GM18520 (cell line): ENCODE measurements around the gene LAMP2.
"Not testable (repeated sequence)": the region's sequence is repeated elsewhere in the genome, so short reads cannot be mapped to it uniquely, and the experiment has no call there.

Source experiments
- ATAC-seq: cut with Tn5 transposase; IDR thresholded peaks from one replicate; pipeline ENCODE4 v1.9.1; 2021; ENCODE audit not compliant: unreplicated experiment

The LAMP2 gene

DNA sequence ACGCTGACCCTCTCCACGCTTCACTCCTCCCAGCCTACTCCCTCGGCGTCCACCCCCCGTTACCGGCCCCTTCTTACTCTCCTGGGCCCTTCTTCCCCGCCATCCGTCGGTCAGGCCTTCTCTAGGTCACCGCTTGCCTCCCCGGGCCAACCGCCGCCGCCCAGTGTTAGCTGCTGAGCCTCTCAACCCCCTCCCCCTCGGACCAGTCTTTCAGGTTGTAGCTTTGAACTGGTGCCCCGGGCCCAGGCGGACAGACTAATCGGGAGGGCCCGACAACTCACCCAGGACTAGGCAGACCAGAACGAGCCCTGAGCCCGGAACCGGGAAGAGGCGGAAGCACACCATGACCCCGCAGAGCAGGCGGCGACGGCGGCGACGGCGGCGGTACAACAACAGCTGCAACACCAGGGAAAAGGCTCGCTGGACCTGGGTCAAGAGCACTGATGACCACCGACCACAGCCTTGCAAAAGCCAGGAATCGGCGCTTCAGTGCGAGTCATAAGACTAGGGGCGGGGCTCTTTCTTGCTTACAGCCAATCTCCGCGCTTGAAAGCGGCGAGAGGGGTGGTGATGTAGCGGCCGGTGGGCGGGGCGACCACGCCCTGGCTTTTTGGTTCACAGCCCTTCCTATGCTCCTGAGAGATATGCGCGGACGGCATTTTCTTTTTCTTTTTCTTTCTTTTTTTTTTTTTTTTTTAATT is at the start of gene LAMP2:
TSS of gene LAMP2 (minus strand) at position 472 of the 701 bp plus-strand sequence. CDS start at position 345, 127 bp downstream.
- peak; percentile 96 for ATAC-seq

GRCh38 chrX:120517936-120518335 is 48.8 kb upstream of the LAMP2 start:
- no peak for ATAC-seq

- no peak for ATAC-seq
These were observed 45.1 kb upstream of the LAMP2 start for GRCh38 chrX:120514236-120514635.

- ATAC-seq, result no peak
These were observed 43.5 kb upstream of the LAMP2 start for GRCh38 chrX:120512627-120513026.

- ATAC-seq, result no peak
These were observed 43.1 kb upstream of the LAMP2 start for GRCh38 chrX:120512222-120512621.

DNA sequence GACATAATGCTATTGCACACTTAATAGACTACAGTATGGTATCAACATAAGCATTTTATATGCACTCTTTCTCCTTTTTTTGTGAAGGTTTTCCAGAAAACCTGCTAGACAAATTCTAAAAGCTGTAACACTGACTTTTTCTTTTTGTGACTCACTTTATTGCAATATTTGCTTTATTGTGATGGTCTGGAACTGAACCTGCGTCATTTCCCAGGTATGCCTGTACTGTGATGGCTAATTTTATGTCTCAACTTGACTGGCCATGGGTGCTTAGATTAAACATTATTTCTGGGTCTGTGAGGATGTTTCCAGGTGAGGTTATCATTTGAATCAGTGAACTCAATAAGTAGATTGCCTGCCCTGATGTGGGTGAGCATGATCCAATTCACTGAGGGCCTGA is 35.5 kb upstream of the LAMP2 start:
- ATAC-seq, result no peak

- ATAC-seq, result no peak
These were observed 30.4 kb upstream of the LAMP2 start for GRCh38 chrX:120499301-120500072.

DNA sequence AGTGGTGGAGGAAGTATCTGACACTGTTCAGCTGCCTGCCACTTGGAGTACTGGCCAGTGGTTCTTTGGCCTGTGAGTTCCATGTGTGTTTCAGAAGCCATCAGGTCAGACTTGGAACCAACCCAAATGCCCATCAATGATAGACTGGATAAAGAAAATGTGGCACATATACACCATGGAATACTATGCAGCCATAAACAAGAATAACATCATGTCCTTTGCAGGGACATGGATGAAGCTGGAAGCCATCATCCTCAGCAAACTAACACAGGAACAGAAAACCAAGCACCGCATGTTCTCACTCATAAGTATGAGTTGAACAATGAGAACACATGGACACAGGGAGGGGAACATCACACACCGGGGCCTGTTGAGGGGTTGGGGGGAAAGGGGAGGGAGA is 21.0 kb upstream of the LAMP2 start:
- ATAC-seq, result not testable (repeated sequence)

DNA sequence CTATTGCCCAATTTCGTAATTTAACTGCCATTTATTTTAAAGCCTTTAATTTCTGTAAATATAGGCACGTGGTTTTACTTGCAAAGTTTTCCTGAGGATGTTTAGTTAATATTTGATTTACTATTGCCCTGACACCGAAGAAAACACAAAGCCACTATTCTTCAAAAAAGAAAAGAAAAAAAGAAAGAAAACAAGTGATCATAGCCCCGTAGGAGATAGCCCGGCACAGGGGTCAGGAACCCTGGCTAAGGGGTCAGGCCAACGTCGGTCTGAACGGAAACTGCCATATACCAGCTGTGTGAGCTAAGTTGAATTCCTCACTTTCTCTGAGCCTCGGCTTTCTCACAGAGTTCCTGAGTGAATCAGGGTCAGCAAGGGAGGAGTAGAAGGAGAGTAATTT is 17.7 kb upstream of the LAMP2 start:
- no peak for ATAC-seq

DNA sequence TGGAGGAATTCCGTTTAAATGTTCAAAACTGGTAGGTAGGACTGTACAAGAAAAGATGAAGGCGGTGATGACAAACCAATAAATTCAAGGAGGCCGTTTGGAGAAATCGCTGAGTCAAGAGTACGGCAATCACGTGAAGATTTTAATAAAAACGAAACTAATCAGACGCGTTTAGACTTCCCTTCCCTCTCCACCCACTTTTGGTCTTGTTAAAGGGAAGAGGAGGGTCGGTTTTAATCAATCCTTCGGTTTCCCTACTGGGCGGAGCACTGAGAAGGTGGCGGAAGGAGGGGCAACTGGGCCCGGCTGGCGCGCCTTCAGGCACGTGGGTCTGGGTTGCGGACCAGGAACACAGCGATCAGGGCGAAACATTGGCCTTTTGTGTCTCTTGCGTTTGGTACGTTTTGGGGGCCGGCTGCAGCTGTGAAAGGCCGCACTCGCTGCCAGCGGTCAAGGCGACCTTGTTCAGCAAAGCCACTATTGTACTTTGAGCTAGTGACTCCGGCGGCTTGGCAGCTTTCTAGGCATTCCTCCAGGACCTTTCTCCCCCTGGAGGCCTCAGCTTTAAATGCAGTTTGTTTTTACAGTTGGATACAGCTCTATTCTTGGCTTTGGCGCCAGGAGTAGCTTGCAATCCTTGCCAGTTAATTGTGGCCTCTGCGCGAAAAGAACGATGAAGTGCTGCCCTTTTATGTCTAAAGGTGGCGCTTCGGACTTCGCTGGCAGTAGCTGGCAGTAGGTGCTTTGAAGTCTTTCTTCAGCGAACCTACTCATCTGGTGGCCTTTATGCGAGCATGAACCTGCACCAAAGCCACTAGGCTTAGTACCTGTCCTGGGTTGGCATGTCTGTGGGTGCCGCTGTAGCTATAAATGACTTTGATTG is 16.8 kb upstream of the LAMP2 start:
- peak; percentile 67 for ATAC-seq

- peak; percentile 5 for ATAC-seq
These were observed 16.2 kb upstream of the LAMP2 start for GRCh38 chrX:120485315-120485637.

DNA sequence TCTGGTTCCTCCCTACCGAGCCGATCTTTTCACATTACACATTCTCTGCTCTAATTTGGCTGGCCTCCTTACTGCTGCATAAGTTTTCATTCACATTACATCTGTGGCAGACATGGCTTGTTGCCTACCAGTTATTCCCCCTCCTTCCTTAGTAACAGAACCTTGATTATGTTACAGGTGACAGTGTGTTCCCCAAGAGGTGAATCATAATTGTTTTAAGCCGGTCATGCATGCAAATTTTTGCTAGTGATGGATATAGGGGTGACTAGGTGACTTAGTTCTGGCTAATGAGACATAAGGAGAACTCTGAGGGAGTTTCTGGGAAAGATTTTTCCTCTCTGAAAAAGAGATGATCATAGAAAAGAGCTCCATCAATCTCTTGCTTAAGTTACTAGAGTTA is 8.4 kb upstream of the LAMP2 start:
- ATAC-seq, result no peak

- no peak for ATAC-seq
These were observed 7.6 kb upstream of the LAMP2 start for GRCh38 chrX:120476714-120477113.

DNA sequence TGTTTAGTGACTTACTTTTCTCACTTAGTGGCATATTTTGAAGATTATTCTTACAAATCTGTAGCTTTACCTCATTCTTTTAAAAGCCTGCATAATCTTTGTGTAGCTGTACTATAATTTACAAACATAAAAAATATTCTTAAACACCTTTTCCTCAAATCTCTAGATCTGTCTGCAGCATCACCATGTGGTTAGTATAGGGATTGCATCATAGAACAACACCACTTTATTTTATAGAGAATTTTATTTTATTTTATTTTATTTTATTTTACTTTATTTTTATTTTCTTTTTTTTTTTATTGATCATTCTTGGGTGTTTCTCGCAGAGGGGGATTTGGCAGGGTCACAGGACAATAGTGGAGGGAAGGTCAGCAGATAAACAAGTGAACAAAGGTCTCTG is 6.4 kb upstream of the LAMP2 start:
- ATAC-seq, result not testable (repeated sequence)

- no peak for ATAC-seq
These were observed 5.0 kb upstream of the LAMP2 start for GRCh38 chrX:120474085-120474484.

DNA sequence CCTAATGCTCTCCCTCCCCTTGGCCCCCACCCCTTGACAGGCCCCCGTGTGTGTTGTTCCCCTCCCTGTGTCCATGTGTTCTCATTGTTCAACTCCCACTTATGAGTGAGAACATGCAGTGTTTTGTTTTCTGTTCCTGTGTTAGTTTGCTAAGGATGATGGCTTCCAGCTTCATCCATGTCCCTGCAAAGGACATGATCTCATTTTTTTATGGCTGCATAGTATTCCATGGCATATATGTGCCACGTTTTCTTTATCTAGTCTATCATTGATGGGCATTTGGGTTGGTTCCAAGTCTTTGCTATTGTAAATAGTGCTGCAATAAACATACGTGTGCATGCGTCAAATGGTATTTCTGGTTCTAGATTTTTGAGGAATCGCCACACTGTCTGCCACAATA is 561 bp upstream of the LAMP2 start:
- ATAC-seq, result not testable (repeated sequence)

- ATAC-seq, result no peak
These were observed 644 bp downstream of the LAMP2 start for GRCh38 chrX:120468479-120468824.

GRCh38 chrX:120468071-120468470 is 1.0 kb downstream of the LAMP2 start:
- ATAC-seq, result no peak

GRCh38 chrX:120464411-120464810 is 4.7 kb downstream of the LAMP2 start:
- no peak for ATAC-seq

GRCh38 chrX:120463241-120463640 is 5.9 kb downstream of the LAMP2 start:
- no peak for ATAC-seq

- no peak for ATAC-seq
These were observed 6.7 kb downstream of the LAMP2 start for GRCh38 chrX:120462370-120462769.

- no peak for ATAC-seq
These were observed 9.8 kb downstream of the LAMP2 start for GRCh38 chrX:120459309-120459708.
